GM18499 (cell line): ENCODE data around the gene TMC4.

ENCODE experiments used
- ATAC-seq: cut with Tn5 transposase; IDR thresholded peaks from one replicate; pipeline ENCODE4 v1.9.1; 2021; ENCODE audit warnings: moderate number of reproducible peaks; ENCODE audit not compliant: insufficient read depth, unreplicated experiment

Gene TMC4

DNA sequence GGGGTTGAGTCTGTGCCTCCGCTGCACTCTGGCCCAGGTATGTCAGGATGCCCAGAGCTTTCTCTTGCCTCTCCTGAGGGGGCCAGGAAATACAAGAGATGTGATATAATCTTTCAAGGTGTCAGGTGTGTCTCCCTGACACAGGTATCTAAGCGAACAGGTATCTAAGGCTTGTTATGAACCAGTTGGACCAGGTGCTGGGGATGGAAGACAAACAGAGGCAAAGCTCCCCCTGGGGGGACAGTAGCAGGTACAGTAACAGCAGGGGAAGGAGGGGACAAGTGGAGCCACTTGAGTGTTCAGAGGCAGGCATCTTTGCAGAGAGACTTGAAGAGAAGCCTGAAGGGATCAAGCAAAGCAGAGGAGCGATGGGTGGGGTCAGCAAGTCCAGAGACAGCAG is 16.0 kb downstream of the TMC4 start:
- no peak for ATAC-seq

DNA sequence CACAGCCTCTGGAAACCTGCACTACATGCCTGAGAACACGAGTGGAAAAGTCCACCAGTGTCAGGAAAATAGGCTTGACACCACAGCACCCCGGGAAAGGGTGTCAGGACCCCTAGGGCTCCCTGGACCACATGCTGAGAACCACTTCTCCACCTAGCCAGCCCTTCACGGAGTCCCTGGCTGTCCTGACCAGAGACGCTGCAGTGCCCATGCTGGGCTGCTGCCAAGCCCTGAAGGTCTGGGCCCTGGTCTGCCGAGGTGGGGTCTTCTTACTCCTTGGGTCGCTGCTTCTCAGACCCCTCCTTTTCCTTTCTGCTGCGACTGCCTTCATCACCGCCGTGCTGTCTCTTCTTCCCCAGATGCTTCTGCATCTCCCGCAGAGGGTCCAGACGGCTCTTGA is 16.5 kb downstream of the TMC4 start:
- no peak for ATAC-seq

DNA sequence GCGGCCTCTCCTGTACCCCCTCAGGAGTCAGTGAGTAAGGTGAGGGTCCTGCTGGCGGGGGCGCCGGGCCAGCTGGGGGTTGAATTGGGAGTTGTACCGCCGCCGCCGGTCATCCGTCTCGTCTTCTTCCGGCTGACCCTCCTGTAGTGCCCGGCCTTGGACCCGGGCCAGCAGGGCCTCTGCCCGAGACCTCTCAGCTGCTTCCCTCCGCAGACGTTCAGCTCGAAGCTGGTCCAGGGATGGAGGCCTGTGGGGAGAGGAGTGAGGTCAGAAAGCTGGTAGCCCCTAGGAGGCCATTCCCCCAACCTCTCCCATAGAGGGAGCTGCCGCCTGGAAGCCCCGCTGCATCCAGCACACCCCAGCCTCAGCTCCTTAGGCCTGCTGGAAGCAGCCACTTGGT is 17.3 kb downstream of the TMC4 start:
- no peak for ATAC-seq

DNA sequence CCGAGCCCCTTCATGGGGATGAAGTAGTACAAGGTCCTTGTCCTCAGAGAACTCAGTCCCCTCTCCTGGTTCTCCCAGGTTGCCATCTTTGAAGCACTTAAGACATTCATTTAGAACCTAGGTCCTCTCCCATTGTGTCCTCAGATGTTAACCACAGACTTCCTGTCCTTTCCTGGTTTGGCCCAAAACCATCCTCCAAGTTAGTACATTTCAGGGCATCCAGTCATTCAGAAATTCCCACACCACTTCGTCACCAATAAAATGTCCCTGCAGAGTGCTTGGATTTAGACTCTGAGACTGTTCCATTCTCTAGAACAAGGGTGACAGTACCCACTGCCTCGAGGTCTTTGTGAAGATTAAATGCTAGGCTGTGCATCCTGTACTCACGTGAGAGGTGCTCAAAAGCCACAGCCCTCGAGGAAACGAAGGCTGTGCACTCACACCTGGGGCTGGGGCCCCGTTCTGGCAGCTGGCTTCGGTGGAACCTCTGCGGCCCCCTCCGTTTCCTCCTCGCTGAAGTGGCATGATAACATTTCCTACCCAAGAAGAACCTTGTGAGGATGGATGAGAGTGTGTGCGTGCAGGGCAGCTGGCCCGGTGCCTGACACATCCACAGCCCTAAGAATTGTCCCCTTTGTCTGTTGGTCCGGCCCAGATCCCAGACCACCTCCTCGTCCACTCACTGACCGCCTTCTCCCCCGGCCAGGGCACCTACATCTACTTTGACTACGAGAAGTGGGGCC is 18.2 kb downstream of the TMC4 start:
- no peak for ATAC-seq

DNA sequence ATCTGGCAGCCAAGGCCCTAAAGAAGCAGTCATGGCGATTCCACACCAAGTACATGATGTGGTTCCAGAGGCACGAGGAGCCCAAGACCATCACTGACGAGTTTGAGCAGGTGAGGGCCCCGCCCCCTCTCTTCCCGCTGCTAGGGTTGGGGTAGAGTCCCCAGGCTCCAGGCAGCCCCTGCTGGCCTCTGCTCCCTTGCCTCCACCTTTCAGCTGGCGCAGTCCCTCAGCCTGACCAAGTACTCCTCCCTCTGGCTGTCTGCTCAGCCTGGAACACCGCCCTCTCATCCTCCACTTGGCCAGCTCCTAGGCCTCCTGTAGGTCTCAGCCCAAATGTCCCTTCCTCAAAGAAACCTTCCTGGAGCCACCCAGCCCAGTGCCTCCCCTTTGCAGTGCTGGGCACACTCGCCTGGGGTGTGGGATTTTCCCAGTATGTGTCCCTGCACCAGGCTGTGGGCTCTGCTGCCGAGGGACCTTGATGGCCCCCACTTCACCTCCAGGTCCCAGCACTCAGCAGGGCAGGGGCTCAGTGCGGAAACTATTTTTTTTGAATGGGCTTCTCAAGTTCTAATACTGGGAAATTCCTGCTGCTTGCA is 19.1 kb downstream of the TMC4 start:
- ATAC-seq = no peak

DNA sequence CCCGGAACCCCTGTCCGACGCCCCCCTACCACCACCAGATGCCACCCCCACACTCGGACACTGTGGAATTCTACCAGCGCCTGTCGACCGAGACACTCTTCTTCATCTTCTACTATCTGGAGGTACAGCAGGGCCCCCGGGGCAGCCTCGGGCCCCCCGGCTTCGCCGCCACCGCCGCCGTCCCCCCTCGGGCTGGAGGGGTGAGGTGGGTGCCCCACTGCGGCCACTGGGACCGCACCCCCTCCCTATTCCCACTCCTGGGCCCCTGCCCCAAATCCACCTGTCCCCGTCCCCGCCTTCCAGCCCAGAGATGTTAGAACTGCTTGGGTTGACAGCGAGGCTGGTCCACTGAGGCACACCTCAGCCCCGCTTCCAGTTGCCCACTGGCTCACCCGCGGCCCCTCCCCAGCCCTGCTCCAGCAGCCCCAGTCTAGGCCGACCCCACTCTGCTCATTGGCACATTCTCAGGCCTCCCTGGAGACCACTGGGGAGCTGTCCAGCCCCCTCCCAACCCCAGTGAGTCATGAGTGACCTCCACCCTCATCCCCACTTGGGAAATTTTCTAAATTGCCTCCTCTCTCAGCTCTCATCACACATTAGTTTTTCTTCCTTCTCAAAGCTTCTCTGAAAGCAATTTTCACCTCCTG is 20.0 kb downstream of the TMC4 start:
- no peak for ATAC-seq

- no peak for ATAC-seq
Observed at GRCh38 chr19:54152267-54152666, 20.7 kb downstream of the TMC4 start.

- no peak for ATAC-seq
Observed at GRCh38 chr19:54151362-54152035, 21.5 kb downstream of the TMC4 start.

DNA sequence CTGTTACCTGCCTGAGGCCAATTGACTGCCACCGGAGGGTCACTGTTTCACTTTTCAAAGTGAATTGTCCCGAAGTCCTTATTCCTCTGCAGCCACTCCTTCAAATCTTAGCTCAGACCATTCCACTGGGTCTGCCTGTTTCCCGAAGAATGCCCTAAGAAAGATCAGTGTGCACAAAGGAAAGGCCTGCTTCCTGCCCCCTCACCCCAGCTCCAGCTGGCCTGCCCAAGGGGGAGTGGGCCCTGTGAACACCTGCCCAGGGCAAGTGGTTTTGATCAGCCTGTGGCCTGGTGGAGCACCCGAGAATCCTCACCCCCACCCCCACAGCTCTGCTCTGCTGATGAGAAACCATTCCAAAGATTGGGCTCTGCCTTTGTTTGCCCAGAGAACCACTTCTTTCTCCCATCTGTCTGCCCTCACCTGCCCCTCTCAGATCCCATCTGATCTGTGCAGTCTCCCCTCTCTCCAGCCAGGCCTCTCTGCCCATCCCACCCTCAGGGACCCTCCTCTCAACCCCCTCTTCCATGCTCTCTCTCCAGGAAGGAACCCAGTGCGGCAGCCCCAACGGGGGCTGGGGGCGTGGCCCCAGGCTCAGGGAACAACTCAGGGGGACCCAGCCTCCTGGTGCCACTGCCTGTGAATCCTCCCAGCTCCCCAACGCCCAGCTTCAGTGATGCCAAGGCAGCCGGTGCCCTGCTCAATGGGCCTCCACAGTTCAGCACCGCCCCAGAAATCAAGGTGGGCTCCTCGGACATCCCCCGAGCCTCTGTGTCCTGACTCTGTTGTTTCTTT is 23.7 kb downstream of the TMC4 start:
- ATAC-seq = no peak

DNA sequence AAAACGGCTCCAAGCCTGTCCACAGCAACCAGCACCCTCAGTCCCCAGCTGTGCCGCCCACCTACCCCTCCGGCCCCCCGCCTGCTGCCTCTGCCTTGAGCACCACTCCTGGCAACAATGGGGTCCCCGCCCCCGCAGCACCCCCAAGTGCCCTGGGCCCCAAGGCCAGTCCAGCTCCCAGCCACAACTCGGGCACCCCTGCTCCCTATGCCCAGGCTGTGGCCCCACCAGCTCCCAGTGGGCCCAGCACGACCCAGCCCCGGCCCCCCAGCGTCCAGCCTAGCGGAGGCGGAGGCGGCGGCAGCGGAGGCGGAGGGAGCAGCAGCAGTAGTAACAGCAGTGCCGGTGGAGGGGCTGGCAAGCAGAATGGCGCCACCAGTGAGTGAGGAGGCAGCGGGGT is 24.8 kb downstream of the TMC4 start:
- no peak for ATAC-seq

DNA sequence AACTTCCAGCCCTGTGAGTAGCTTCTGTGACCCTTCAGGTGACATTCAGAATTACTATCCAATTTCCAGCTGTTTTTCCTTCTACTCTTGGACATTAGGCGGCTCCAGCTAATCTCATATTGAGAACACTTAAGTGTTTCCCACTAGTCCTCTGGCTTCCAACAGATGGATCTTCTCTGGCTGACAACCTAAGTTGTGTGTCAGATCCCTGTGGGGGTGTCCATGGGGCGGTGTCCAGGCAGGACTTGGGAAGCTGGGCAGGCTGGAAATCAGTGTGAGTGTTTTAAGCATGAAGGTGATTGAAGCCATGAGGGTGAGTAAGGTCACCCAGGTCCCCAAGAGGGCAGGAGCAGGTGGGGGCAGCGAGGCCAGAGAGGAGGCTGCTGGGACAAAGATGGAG is 25.3 kb downstream of the TMC4 start:
- no peak for ATAC-seq

- no peak for ATAC-seq
Observed at GRCh38 chr19:54145541-54146158, 27.3 kb downstream of the TMC4 start.

DNA sequence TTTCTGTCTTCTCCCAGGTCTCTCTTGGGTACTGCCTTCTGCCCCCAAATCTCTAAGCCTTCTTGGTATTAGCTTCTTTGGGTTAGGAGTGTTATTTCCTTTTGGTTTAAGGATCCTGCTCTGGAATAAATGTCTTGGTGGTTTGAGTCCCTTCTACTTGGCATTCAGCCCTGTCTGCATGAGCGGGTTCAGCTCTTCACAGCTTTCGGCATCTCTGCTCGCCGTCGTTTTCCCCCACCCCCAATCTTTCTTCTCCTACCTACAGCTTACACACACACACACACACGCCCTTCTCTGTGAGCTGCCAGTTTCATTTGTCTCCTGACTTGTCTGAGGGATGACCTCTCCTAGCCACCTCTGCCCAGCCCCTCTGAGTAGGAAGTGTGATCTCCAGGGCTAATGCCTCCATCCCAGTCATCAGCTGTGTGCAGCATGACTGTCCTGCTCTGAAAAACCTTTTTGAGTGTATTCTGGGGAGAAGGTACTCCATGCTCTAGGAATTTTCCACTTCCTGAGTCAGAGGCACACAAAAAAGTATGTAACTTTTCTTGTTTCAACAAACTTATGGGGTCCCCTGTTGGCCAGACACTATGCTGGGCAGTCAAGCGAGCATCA is 30.7 kb downstream of the TMC4 start:
- no peak for ATAC-seq

GRCh38 chr19:54141356-54141755 is 31.6 kb downstream of the TMC4 start:
- no peak for ATAC-seq

- no peak for ATAC-seq
Observed at GRCh38 chr19:54138489-54139256, 34.3 kb downstream of the TMC4 start.

- ATAC-seq = no peak
Observed at GRCh38 chr19:54137699-54138488, 35.1 kb downstream of the TMC4 start, which contains the start of gene CNOT3. TSS of gene CNOT3 (plus strand) at chr19:54137762. CDS start at chr19:54142979, 5,217 bp downstream.

DNA sequence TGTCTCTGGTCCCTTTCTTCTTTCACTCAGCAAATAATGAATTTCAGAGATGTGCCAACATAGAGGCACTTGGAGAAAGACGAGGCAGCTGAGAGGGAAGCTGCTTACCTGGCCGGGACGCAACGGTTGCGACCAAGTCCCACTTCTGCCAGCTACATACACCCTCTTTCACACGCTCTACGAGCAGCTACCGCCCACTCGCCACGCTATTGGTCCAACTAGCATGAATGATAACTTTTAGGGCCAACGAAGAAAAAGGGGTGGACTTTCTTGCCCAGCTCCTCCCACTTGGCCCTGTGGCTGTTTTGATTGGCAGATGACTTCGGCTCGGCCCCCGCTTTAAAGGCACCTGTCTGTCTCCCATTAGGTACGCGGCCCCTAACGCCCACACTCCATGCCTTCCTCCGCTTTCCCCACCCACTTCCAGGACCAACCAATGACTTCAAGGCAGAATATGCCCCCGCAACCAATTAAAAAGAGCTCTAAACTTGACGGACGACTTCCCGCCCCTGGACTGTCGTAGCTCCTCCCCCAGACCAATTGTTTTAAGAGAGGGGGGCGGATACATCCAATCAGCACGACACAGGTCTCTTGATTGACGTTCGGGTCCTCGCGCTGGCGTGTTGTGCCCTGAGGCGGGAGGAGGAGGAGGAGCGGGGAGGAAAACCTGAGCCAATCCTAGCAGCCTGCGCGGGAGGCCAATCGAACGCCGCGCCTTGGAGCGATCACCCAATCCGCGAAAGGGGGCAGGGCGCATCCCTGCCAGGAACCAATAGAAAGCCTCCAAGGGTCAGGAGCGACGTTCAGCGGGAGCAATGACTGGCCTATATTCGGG is 35.9 kb downstream of the TMC4 start:
- peak; percentile 64 for ATAC-seq
